AG04449 (cell line): ENCODE data around the gene MAML2.

ENCODE experiments used
- CTCF ChIA-PET: fragments of 350-600 bp; formaldehyde crosslinking; extraction: SDS; loops from one replicate; lab custom pipeline; 2021; ENCODE audit warnings: antibody characterized with exemption; lab: Yijun Ruan, JAX
- POLR2A ChIA-PET: fragments of 400-600, 350-600 bp; formaldehyde crosslinking; extraction: SDS; loops from one replicate; lab custom pipeline; 2020; ENCODE audit warnings: antibody characterized with exemption, inconsistent platforms; lab: Yijun Ruan, JAX
- DNase-seq: peaks from one replicate; pipeline ENCODE4 v3.0.0-alpha.2; 2010; ENCODE audit warnings: low read depth, low spot score
- H3K4me3 ChIP-seq: 2 replicates; pipeline ENCODE4 v1.5.1; 2011; ENCODE audit warnings: low read depth, mild to moderate bottlenecking, control low read depth, low read length
- TF ChIP-seq, protein P1 (sequence below): IDR thresholded peaks from one replicate; pipeline ENCODE4 v1.5.1; 2011; ENCODE audit warnings: mild to moderate bottlenecking, moderate library complexity, low read length, control low read depth, inconsistent platforms; ENCODE audit not compliant: insufficient read depth; ENCODE audit errors: missing control alignments

The MAML2 gene

DNA sequence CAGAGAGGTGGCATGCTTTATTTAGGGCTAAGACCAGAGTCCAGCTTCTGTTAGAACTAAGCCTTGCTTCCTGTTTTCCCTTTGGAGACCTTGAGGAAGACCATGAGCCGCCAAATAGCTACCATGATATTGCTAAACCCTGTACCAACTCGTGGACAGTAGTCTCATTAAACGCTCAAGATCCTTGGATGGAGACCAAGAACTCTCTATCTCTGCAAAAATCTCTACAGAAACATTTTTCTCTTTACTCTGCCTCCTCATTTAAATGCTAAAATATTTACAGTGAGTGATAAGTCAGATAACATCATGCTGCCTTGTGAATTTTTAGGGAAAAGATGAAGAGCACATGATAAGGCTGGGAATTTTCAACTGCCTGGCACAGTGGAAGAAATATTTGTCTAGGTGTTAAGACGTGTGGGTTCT, 197.8 kb downstream of the MAML2 start:
- no peak overlapping the region for H3K4me3 ChIP-seq
- TF ChIP-seq, protein P1, sequence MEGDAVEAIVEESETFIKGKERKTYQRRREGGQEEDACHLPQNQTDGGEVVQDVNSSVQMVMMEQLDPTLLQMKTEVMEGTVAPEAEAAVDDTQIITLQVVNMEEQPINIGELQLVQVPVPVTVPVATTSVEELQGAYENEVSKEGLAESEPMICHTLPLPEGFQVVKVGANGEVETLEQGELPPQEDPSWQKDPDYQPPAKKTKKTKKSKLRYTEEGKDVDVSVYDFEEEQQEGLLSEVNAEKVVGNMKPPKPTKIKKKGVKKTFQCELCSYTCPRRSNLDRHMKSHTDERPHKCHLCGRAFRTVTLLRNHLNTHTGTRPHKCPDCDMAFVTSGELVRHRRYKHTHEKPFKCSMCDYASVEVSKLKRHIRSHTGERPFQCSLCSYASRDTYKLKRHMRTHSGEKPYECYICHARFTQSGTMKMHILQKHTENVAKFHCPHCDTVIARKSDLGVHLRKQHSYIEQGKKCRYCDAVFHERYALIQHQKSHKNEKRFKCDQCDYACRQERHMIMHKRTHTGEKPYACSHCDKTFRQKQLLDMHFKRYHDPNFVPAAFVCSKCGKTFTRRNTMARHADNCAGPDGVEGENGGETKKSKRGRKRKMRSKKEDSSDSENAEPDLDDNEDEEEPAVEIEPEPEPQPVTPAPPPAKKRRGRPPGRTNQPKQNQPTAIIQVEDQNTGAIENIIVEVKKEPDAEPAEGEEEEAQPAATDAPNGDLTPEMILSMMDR: no peak
- DNase-seq: no peak
- POLR2A ChIA-PET: interaction anchor here (0.5 kb wide), 1 partner anchor 116 kb away, joined by 3 read pairs; no protein-coding TSS in a partner anchor
- CTCF ChIA-PET: interaction anchor here (1.3 to 2.9 kb wide), 3 partner anchors 15 to 249 kb away, joined by 3 to 12 read pairs (median 3); partner anchors contain the start of gene MAML2

DNA sequence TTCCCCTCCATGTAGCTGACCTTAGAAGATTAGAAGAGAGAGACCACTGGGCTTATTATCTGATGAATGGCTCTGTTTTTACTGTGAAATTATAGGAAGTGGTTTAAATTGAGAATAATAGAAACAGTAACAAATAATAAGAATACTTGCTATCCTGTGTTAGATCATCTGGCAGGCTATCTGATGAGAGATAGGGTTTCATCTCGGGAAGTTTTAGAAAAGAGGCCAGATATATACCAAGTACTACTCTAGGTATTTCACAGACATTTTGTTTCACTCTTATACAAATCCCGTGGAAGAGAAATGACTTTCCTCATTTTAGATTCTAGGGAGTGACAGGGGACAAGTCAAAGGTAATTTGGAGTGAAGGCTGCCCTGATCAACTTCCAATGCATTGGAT, 198.4 kb downstream of the MAML2 start:
- TF ChIP-seq, protein P1: no peak
- no peak for DNase-seq
- H3K4me3 ChIP-seq: no peak overlapping the region
- CTCF ChIA-PET: interaction anchor here (1.0 to 2.9 kb wide), 4 partner anchors 16 to 249 kb away, joined by 3 to 12 read pairs (median 4); partner anchors contain the start of gene MAML2
- POLR2A ChIA-PET: interaction anchor here (0.5 kb wide), 1 partner anchor 116 kb away, joined by 3 read pairs; no protein-coding TSS in a partner anchor

DNA sequence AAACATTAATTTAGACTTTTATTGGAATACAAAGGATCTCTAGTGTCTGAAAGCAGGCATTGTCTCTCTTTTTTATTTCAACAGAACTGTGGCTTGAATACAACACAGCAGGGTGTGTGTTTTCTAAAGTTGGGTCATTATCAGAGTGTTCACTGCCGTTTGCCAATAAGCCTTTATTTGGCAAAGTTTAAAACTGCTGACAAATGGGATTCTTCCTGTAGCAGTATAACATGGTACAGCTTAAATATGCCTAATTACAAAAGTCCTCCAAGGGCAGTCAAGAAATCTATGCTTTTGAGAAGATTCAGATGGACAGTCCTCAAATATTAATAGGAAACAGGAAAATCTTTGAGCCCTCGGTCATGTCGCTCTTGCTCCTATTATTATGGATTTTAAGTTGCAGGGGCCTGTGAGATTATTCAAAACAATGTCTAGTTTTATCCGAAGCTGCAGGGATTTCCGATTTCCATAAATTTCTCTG, 199.9 kb downstream of the MAML2 start:
- TF ChIP-seq, protein P1: no peak
- POLR2A ChIA-PET: no interaction called here
- H3K4me3 ChIP-seq: no peak overlapping the region
- CTCF ChIA-PET: interaction anchor here (0.9 to 2.9 kb wide), 3 partner anchors 22 to 199 kb away, joined by 4 to 12 read pairs (median 4); partner anchors contain the start of gene MAML2
- DNase-seq: no peak

DNA sequence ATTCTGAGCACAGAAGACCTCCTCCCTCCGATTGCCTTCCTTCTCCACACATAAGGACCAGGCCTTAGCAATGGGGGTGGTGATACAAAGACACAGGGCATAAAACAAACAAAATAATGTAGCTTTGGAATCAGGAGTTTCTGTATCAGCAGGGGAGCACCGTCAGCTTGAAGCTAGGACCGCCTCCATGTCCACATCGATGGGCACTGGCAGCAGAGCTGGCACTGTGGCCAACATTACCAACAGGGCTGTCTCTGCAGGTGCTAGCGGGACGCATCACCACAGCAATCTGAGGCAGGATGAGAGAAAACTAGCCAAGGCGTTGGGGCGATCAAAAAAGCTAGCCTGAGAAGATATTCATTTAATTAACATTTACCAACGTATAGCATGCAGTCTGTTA, 201.4 kb downstream of the MAML2 start:
- TF ChIP-seq, protein P1: no peak
- no peak for DNase-seq
- ChIA-PET CTCF (interaction anchor here (1.8 kb wide), 1 partner anchor 201 kb away, joined by 5 read pairs; the partner anchor contains the start of gene MAML2), POLR2A (no interaction called here)
- no peak overlapping the region for H3K4me3 ChIP-seq

DNA sequence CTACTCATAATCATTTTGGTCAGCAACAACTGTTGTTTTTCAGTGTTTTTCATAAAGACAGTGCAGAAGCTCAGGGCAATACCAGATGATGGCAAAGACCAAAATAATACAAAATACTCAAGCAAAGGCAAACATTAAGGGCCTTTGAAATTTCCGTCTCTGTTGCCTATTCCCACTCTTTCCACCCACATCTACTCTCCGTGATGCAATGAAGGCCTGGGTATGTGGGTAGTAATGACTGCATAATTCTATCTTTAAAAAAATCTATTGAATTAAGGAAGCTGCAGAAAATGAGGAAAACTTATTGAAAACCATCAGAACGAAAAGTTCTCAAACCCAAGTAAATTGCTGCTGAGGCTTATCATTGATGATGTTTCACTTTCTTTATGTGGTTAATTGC, 203.3 kb downstream of the MAML2 start:
- no peak overlapping the region for H3K4me3 ChIP-seq
- ChIA-PET CTCF (interaction anchor here (1.0 to 2.3 kb wide), 3 partner anchors 16 to 84 kb away, joined by 3 to 5 read pairs (median 3); no protein-coding TSS in a partner anchor), POLR2A (no interaction called here)
- DNase-seq: no peak
- TF ChIP-seq, protein P1: no peak

DNA sequence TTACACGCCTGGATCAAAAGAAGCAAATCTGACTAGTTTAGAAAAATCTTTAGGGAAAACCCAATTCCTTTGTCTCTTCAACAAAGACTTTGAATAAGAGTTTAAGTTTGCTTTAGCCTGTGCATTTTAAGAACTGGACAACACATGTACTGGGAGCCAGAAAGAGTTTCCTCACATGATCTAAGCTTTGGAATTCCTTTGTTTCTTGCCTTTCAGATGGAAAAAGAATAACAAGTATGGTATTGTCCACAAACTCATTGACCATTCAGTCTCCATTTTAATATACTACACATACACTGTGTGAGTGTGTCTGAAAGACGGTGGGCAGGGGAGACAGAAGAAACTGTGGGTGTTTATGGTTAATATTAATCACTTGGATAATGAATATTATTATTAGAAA, 205.6 kb downstream of the MAML2 start:
- CTCF ChIA-PET: interaction anchor here (0.9 kb wide), 1 partner anchor 206 kb away, joined by 3 read pairs; the partner anchor contains the start of gene MAML2
- POLR2A ChIA-PET: no interaction called here

More for the DNA sequence above, 205.6 kb downstream of the MAML2 start:
- no peak overlapping the region for H3K4me3 ChIP-seq
- TF ChIP-seq, protein P1: no peak
- no peak for DNase-seq
